Measurements from ENCODE around the gene GSTO2.

GSTO2 gene

GRCh38 chr10:104337985-104338735 is 69.2 kb downstream of the GSTO2 start, which contains the start of gene ITPRIP:
Gene ITPRIP, minus strand, starts transcription at chr10:104338465. Its CDS starts 22,414 bp downstream, at chr10:104316051.
- DNase-seq (ENCODE audit: low read depth) = peak; percentile 85
- peak within 1 kb of the TSS; percentile 73 for H3K4me3 ChIP-seq (ENCODE audit: control insufficient read depth, low read depth, low read length)
- no peak for TF ChIP-seq CTCF (conservative IDR thresholded peaks at IDR 0.05; ENCODE audit: control insufficient read depth, insufficient read depth, low read depth, low read length)

GRCh38 chr10:104339469-104340110 is 70.6 kb downstream of the GSTO2 start:
- DNase-seq (ENCODE audit: low read depth) = peak; percentile 82
- no peak for TF ChIP-seq CTCF (conservative IDR thresholded peaks at IDR 0.05; ENCODE audit: control insufficient read depth, insufficient read depth, low read depth, low read length)
- peak overlapping the region; percentile 73 for H3K4me3 ChIP-seq (ENCODE audit: control insufficient read depth, low read depth, low read length)

GRCh38 chr10:104340111-104340526 is 71.1 kb downstream of the GSTO2 start:
- no peak overlapping the region for H3K4me3 ChIP-seq (ENCODE audit: control insufficient read depth, low read depth, low read length)
- no peak for TF ChIP-seq CTCF (conservative IDR thresholded peaks at IDR 0.05; ENCODE audit: control insufficient read depth, insufficient read depth, low read depth, low read length)
- DNase-seq (ENCODE audit: low read depth) = no peak

GRCh38 chr10:104340641-104341040 is 71.7 kb downstream of the GSTO2 start:
- no peak for TF ChIP-seq CTCF (conservative IDR thresholded peaks at IDR 0.05; ENCODE audit: control insufficient read depth, insufficient read depth, low read depth, low read length)
- H3K4me3 ChIP-seq (ENCODE audit: control insufficient read depth, low read depth, low read length) = no peak overlapping the region
- no peak for DNase-seq (ENCODE audit: low read depth)

GRCh38 chr10:104342941-104343411 is 74.0 kb downstream of the GSTO2 start:
- peak; percentile 72 for DNase-seq (ENCODE audit: low read depth)
- H3K4me3 ChIP-seq (ENCODE audit: control insufficient read depth, low read depth, low read length) = no peak overlapping the region
- no peak for TF ChIP-seq CTCF (conservative IDR thresholded peaks at IDR 0.05; ENCODE audit: control insufficient read depth, insufficient read depth, low read depth, low read length)

- no peak for DNase-seq (ENCODE audit: low read depth)
- no peak overlapping the region for H3K4me3 ChIP-seq (ENCODE audit: control insufficient read depth, low read depth, low read length)
- TF ChIP-seq CTCF (conservative IDR thresholded peaks at IDR 0.05; ENCODE audit: control insufficient read depth, insufficient read depth, low read depth, low read length) = no peak
These were observed 75.2 kb downstream of the GSTO2 start for GRCh38 chr10:104344219-104344618.
